DOHH2 (cell line): Measurements from ENCODE around the gene TRPM3.

Source experiments
- H3F3A ChIP-seq: fragments of 200-600 bp; sonication (generic), shearing (Covaris generic); 2 replicates; pipeline ENCODE4 v1.6.0; 2016; ENCODE audit warnings: antibody characterized with exemption, mild to moderate bottlenecking; ENCODE audit not compliant: control insufficient read depth, insufficient read depth
- H3K27ac ChIP-seq: fragments of 200-600 bp; sonication (generic); 2 replicates; pipeline ENCODE4 v1.5.1; 2014; ENCODE audit warnings: low read depth, mild to moderate bottlenecking, low read length, moderate library complexity
- H3K27me3 ChIP-seq: fragments of 200-600 bp; sonication (generic); 2 replicates; pipeline ENCODE4 v1.6.1; 2014; ENCODE audit warnings: mild to moderate bottlenecking, low read length, mixed read lengths; ENCODE audit not compliant: control insufficient read depth
- H3K36me3 ChIP-seq: fragments of 200-600 bp; sonication (generic); 2 replicates; pipeline ENCODE4 v1.6.1; 2014; ENCODE audit warnings: mild to moderate bottlenecking, low read length, moderate library complexity, mixed read lengths; ENCODE audit not compliant: control insufficient read depth
- H3K4me1 ChIP-seq: fragments of 200-600 bp; sonication (generic); 2 replicates; pipeline ENCODE4 v1.6.1; 2014; ENCODE audit warnings: mild to moderate bottlenecking, low read length, mixed read lengths; ENCODE audit not compliant: control insufficient read depth
- H3K4me2 ChIP-seq: fragments of 200-600 bp; sonication (generic); 2 replicates; pipeline ENCODE4 v1.6.0; 2014; ENCODE audit warnings: mild to moderate bottlenecking, low read length, moderate library complexity
- H3K4me3 ChIP-seq: fragments of 200-600 bp; sonication (generic); 2 replicates; pipeline ENCODE4 v1.5.1; 2014; ENCODE audit warnings: mild to moderate bottlenecking, low read length, mixed read lengths
- H3K79me2 ChIP-seq: fragments of 200-600 bp; sonication (generic); 2 replicates; pipeline ENCODE4 v1.6.1; 2014; ENCODE audit warnings: mild to moderate bottlenecking, low read length, mixed read lengths; ENCODE audit not compliant: control insufficient read depth
- H3K9me2 ChIP-seq: fragments of 200-600 bp; sonication (generic); replicated peaks from 2 replicates; pipeline ENCODE4 v1.6.1; 2014; ENCODE audit warnings: mild to moderate bottlenecking, low read length, mixed read lengths; ENCODE audit not compliant: control insufficient read depth
- H3K9me3 ChIP-seq: fragments of 200-600 bp; sonication (generic); 2 replicates; pipeline ENCODE4 v1.6.1; 2014; ENCODE audit warnings: antibody characterized with exemption, low read length, mixed read lengths; ENCODE audit not compliant: control insufficient read depth, insufficient read depth
- H4K20me1 ChIP-seq: fragments of 200-600 bp; sonication (generic); 2 replicates; pipeline ENCODE4 v1.6.0; 2014; ENCODE audit warnings: low read depth, mild to moderate bottlenecking, antibody characterized with exemption, low read length, moderate library complexity; ENCODE audit not compliant: control insufficient read depth, insufficient read depth
- CTCF ChIP-seq: fragments of 200-600 bp; sonication (generic); IDR thresholded peaks from one replicate; pipeline ENCODE4 v1.5.1; 2014; ENCODE audit warnings: antibody characterized with exemption, mild to moderate bottlenecking, low read depth, low read length; ENCODE audit not compliant: poor library complexity, severe bottlenecking
- EZH2phosphoT487 ChIP-seq: fragments of 200-600 bp; sonication (generic); IDR thresholded peaks from 2 replicates; pipeline ENCODE4 v1.6.1; 2017; ENCODE audit warnings: borderline replicate concordance, mild to moderate bottlenecking, antibody characterized with exemption, low read length, moderate library complexity, mixed read lengths

The TRPM3 gene

GRCh38 chr9:70607926-70608325 is 513.5 kb downstream of the TRPM3 start:
- TF ChIP-seq CTCF, result no peak
- 0 out of 2 replicates have a peak overlapping the region, but pooled peaks have one; percentile 4 for H3K4me2 ChIP-seq
- no peaks in the 10 kb centered on the region for H3K9me2 ChIP-seq
- no peaks in the 10 kb centered on the region for H3F3A ChIP-seq
- no peaks in the 10 kb centered on the region for H3K79me2 ChIP-seq
- H4K20me1 ChIP-seq, result no peaks in the 10 kb centered on the region
- H3K4me3 ChIP-seq, result no peak overlapping the region
- no peak overlapping the region for H3K27ac ChIP-seq
- peaks cover 3% of the 10 kb centered on the region; the same call in 1 of the 2 replicates for H3K9me3 ChIP-seq
- no peaks in the 10 kb centered on the region for H3K36me3 ChIP-seq
- peaks cover 11% of the 10 kb centered on the region for H3K4me1 ChIP-seq
- H3K27me3 ChIP-seq, result peaks cover 6% of the 10 kb centered on the region

DNA sequence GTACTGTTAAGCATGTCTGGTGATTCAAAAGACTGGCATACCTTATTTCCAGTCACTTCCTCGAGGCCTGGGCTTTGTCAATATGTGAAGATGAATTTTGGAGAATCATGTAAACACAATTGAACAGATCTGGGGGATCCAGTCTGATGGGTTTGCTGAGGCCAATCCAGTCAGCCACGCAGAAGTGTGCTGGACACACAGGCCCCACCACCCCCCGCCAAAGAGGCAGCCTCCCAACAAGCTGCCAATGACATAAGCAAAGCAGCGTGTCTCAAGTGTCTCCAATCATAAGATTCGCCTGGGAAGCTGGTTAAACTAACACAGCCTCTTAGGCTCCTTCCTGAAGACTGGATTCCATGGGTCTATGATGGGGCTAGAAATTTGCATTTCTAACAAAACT is 514.1 kb downstream of the TRPM3 start:
- H3K9me2 ChIP-seq, result no peaks in the 10 kb centered on the region
- H4K20me1 ChIP-seq, result no peaks in the 10 kb centered on the region
- no peaks in the 10 kb centered on the region for H3K36me3 ChIP-seq
- H3K4me3 ChIP-seq, result no peak overlapping the region
- no peak overlapping the region for H3K27ac ChIP-seq
- H3F3A ChIP-seq, result no peaks in the 10 kb centered on the region
- H3K9me3 ChIP-seq, result peaks cover 3% of the 10 kb centered on the region; the same call in 1 of the 2 replicates
- H3K27me3 ChIP-seq, result peaks cover 2% of the 10 kb centered on the region
- peaks cover 11% of the 10 kb centered on the region for H3K4me1 ChIP-seq
- H3K4me2 ChIP-seq, result no peak overlapping the region
- H3K79me2 ChIP-seq, result no peaks in the 10 kb centered on the region
- no peak for TF ChIP-seq CTCF
- no peak for TF ChIP-seq EZH2phosphoT487

DNA sequence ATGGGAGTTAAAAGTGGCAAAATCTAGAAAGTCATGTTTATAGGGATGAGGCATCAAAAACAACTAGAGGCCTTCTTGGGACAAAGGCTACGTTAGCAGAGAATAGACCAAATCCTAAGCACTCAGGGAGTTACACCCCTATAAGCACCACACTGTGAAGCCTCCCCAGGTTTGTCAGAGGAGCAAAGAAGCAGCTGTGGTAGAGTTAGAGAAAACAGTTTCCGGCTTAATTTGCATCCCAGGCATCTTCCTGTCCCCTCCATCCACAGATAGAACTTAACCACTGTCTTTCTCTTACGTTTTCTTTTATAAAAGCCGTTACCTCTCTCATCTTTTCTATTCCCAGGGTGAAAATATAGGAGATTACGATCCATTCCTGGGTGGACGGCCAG is 518.4 kb downstream of the TRPM3 start:
- H3F3A ChIP-seq, result no peaks in the 10 kb centered on the region
- H3K9me2 ChIP-seq, result no peaks in the 10 kb centered on the region
- H4K20me1 ChIP-seq, result no peaks in the 10 kb centered on the region
- H3K4me1 ChIP-seq, result peaks cover 7% of the 10 kb centered on the region
- TF ChIP-seq EZH2phosphoT487 (no peak), CTCF (no peak)
- no peaks in the 10 kb centered on the region for H3K36me3 ChIP-seq
- H3K9me3 ChIP-seq, result peaks cover 3% of the 10 kb centered on the region; the same call in 1 of the 2 replicates
- no peak overlapping the region for H3K4me3 ChIP-seq
- 0 out of 2 replicates have a peak, but pooled peaks cover 3% of the 10 kb centered on the region for H3K27me3 ChIP-seq
- no peak overlapping the region for H3K4me2 ChIP-seq
- H3K79me2 ChIP-seq, result no peaks in the 10 kb centered on the region
- H3K27ac ChIP-seq, result no peak overlapping the region
